Activated naive CD8-positive, alpha-beta T cell treated with anti-CD3 and anti-CD28 coated beads, Interleukin-2, amount 50 U/mL, for 24 hours (primary cell): Measurements from ENCODE around the gene RGR.

Source experiments
- ATAC-seq: fragments of 150-1000 bp; cut with Tn5 transposase; one replicate; pipeline ENCODE4 v1.10.0; 2021
- DNase-seq: peaks from one replicate; pipeline ENCODE4 v3.0.0; 2021
- H3K27ac Mint-ChIP-seq: one replicate; pipeline ENCODE4 v1.8.0; 2021; ENCODE audit warnings: mild to moderate bottlenecking, mixed read lengths
- H3K27me3 Mint-ChIP-seq: one replicate; pipeline ENCODE4 v1.8.0; 2021; ENCODE audit warnings: mixed read lengths
- H3K36me3 Mint-ChIP-seq: one replicate; pipeline ENCODE4 v1.8.0; 2021; ENCODE audit warnings: low read depth, mixed read lengths
- H3K4me1 Mint-ChIP-seq: one replicate; pipeline ENCODE4 v1.8.0; 2021; ENCODE audit warnings: mixed read lengths
- H3K4me3 Mint-ChIP-seq: one replicate; pipeline ENCODE4 v1.8.0; 2021; ENCODE audit warnings: mild to moderate bottlenecking, moderate library complexity, mixed read lengths
- H3K9me3 Mint-ChIP-seq: one replicate; pipeline ENCODE4 v1.8.0; 2021; ENCODE audit warnings: mixed read lengths

RGR gene, protein sequence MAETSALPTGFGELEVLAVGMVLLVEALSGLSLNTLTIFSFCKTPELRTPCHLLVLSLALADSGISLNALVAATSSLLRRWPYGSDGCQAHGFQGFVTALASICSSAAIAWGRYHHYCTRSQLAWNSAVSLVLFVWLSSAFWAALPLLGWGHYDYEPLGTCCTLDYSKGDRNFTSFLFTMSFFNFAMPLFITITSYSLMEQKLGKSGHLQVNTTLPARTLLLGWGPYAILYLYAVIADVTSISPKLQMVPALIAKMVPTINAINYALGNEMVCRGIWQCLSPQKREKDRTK

DNA sequence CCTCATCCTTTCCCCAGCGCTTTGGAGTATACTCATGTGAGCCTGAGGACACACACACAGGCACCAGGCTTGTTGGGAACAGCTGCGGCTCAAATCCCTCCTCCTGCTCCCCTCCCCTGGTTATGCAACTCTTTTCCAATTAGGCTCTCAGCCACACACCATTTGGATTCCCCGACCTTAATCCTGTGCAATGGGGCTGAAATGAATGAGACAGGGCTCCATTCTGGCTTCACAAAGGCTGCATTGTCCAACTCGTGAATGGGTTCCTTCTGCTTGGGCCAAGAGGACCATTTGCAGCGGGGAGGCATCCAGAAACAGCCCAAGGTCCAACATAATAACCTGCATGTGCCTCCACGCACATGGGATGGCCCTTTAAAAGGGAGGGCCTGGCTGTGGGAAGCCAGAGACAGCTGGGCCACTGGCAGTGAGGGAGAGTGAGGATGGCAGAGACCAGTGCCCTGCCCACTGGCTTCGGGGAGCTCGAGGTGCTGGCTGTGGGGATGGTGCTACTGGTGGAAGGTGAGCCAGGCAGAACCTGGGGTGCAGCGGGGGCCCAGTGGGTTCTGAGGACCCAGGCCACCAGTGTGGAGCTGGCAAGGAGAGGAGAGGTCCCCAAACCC is at the start of gene RGR:
Gene RGR, plus strand, starts transcription at position 403 of the 620 bp plus-strand sequence. Its CDS starts 38 bp downstream, at position 441.
- H3K4me1 Mint-ChIP-seq: no peaks in the 10 kb centered on the region
- peaks cover 3% of the 10 kb centered on the region for H3K27me3 Mint-ChIP-seq
- ATAC-seq (no peak), DNase-seq (no peak)
- no peaks in the 10 kb centered on the region for H3K36me3 Mint-ChIP-seq
- H3K4me3 Mint-ChIP-seq: no peak within 1 kb of the TSS
- no peaks in the 10 kb centered on the region for H3K9me3 Mint-ChIP-seq
- H3K27ac Mint-ChIP-seq: no peak within 1 kb of the TSS

DNA sequence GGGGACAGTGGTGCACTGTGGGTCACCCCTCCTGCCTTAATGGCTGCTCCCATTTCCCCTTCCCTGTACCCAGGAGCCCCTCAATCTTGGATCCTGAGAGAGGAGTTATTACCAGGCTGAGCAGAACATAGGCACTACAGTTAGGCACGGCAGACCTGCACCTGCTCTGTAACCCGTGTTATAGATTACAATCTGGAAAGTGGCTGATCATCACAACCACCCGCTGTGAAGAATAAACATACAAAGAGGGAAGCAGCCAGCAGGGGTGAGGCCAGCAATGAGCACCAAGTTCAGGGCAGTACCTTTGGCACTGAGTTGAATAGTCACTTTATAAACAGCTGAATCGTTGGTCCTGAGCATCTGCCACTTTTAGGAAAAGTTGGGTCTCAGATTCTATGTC is 48.8 kb upstream of the RGR start:
- H3K36me3 Mint-ChIP-seq: no peaks in the 10 kb centered on the region
- peaks cover 9% of the 10 kb centered on the region for H3K4me1 Mint-ChIP-seq
- H3K4me3 Mint-ChIP-seq: no peak overlapping the region
- no peak overlapping the region for H3K27ac Mint-ChIP-seq
- ATAC-seq (no peak), DNase-seq (no peak)
- H3K9me3 Mint-ChIP-seq: no peaks in the 10 kb centered on the region
- peaks cover 33% of the 10 kb centered on the region for H3K27me3 Mint-ChIP-seq

DNA sequence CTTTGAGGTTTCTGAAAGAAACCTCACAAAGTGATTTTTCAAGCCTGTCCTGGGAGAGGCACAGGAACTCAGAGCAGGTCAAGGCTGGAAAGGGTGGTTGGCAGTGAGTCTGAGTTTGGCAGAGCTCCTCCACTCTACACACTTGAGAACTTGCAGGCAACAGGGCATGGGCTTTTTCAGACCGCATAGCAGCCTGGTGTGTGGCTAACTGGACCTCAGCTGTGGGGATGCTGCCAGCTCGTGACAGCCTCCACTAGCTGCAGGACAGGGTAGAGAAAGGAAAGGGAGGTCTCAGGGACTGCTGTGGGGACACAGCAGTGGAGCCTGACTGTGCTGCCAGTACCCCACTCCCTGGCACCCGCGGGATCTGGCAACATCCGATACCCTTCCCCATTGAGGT is 47.9 kb upstream of the RGR start:
- Mint-ChIP-seq H3K9me3 (no peaks in the 10 kb centered on the region), H3K27me3 (peaks cover 33% of the 10 kb centered on the region), H3K27ac (no peak overlapping the region), H3K4me3 (no peak overlapping the region), H3K36me3 (no peaks in the 10 kb centered on the region), H3K4me1 (peaks cover 4% of the 10 kb centered on the region)
- no peak for DNase-seq
- no peak for ATAC-seq

DNA sequence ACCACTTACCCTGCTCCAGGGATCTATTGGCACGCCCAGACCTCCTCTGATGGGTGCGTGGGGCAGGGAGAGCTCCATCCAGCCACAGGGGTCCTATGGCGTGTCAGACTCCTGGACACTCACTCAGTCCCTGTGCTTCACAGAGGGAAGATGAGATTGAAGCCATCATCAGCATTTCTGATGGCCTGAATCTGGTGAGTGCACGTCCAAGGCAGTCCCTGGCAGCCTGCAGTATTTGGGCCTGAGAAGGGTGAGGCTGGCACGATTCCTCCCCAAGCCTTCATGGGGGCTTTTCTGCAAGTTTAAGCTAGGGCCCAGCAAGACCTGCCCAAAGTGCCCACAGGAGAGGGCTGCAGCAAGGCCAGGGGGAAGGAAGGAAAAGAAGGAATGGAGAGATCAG is 47.2 kb upstream of the RGR start:
- peaks cover 30% of the 10 kb centered on the region for H3K27me3 Mint-ChIP-seq
- no peak overlapping the region for H3K27ac Mint-ChIP-seq
- no peak for DNase-seq
- no peaks in the 10 kb centered on the region for H3K36me3 Mint-ChIP-seq
- H3K4me1 Mint-ChIP-seq: peaks cover 4% of the 10 kb centered on the region
- no peak overlapping the region for H3K4me3 Mint-ChIP-seq
- ATAC-seq: no peak
- H3K9me3 Mint-ChIP-seq: no peaks in the 10 kb centered on the region

DNA sequence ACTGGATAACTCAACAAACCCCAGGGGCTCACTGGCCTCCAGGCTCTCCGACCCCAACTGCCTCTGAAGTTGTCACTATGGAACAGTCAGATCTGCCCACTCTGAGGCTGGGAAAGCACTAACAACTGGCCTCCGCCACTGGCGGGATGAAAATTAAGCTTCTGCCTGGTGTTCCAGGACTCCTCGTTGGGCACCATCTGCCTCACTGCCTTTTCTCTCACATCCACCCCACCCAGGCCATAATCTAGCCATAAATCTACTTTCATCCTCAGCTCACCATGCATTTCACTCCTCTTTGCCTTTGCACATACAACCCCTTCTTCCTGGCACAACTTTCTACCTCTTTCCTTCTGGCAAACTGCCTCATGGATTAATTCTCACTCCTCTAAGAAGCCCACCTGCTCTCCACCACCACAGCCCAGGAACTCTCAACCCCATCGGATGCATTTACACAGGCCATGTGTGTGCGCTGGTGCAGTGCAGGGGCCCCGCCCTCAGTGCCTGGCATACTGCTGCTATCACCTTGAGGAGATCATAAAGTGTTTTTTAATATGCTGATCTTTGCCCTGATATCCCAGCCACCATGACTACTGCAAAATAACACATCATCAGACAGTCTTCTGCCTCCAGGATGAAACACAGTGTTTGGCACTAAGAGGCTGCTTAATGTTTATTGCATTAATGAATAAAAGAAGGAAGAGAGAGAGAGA is 46.5 kb upstream of the RGR start:
- Mint-ChIP-seq H3K27ac (no peak overlapping the region), H3K27me3 (peaks cover 29% of the 10 kb centered on the region), H3K4me3 (no peak overlapping the region), H3K4me1 (peaks cover 4% of the 10 kb centered on the region), H3K36me3 (no peaks in the 10 kb centered on the region), H3K9me3 (no peaks in the 10 kb centered on the region)
- ATAC-seq: no peak
- DNase-seq: no peak

DNA sequence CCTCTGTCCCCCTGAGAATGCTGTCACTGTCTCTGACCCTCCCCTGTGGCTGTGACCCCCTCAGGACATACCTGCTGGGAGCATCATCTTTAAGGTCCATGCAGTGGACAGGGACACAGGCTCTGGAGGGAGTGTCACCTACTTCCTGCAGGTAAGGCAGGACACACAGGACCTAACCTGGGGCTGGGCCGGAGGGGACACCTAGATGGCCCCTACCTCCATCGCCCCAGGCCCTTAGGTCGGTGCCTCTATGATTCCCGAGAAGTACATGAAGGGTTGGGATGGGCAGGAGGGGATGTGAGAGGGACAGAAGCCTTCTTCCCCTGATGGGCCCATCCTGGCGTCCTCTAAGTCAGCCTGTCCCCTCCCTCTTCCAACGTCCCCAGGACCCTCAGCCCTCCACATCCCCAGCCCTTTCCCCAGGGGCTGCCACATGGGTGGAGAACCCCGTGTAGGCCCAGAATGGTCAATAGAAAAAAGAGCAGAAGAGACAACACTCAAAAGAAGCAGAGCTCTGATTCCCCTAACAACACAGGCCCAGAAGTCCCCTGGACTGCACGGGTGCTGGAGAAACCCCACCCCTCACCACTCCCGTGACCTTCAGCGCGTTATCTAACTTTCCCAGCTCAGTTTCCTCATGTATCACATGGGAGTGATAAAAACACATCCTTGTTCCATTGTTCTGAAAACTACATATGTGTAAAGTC is 44.2 kb upstream of the RGR start:
- Mint-ChIP-seq H3K4me1 (no peaks in the 10 kb centered on the region), H3K36me3 (no peaks in the 10 kb centered on the region), H3K27ac (no peak overlapping the region), H3K4me3 (no peak overlapping the region), H3K27me3 (peaks cover 18% of the 10 kb centered on the region), H3K9me3 (no peaks in the 10 kb centered on the region)
- no peak for DNase-seq
- ATAC-seq: no peak

DNA sequence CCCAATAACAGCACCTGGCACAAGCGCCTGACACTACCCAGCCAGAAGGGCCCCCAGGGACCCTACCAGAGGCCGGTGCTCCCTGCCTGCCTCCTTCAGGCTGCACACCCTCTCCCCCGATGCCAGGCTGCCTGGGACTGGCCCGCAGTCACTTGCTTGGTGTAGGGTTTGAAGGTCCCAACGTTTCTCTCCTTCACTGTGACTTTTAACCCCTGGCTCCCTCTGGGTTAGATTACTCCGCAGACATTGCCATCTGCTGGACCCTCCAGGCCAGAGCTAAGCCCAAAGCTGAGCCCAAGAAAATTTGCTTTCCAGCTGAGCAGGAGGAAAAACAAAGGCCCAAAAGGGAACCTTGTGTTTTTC is 43.6 kb upstream of the RGR start:
- Mint-ChIP-seq H3K4me3 (no peak overlapping the region), H3K4me1 (no peaks in the 10 kb centered on the region), H3K27me3 (peaks cover 12% of the 10 kb centered on the region), H3K27ac (no peak overlapping the region), H3K9me3 (no peaks in the 10 kb centered on the region), H3K36me3 (no peaks in the 10 kb centered on the region)
- DNase-seq (no peak), ATAC-seq (no peak)

DNA sequence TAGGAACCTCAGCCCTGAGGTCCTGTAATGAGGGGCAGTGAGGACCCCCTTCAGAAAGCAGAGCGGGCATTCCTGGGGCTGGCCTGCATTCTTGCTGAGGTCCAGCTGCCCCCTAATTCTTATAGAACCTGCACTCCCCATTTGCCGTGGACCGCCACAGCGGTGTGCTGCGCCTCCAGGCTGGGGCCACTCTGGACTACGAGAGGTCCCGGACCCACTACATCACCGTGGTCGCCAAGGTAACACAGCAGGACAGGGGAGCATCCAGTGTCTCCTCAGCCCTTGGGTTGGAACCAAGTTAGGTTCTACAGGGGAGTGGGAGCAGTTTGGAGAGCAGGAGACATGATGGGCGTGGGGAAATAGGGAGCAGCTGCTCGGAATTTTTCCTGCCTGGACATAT is 43.2 kb upstream of the RGR start:
- no peaks in the 10 kb centered on the region for H3K4me1 Mint-ChIP-seq
- H3K27ac Mint-ChIP-seq: no peak overlapping the region
- H3K9me3 Mint-ChIP-seq: no peaks in the 10 kb centered on the region
- no peak overlapping the region for H3K4me3 Mint-ChIP-seq
- H3K36me3 Mint-ChIP-seq: no peaks in the 10 kb centered on the region
- no peak for DNase-seq
- peaks cover 8% of the 10 kb centered on the region for H3K27me3 Mint-ChIP-seq
- no peak for ATAC-seq

DNA sequence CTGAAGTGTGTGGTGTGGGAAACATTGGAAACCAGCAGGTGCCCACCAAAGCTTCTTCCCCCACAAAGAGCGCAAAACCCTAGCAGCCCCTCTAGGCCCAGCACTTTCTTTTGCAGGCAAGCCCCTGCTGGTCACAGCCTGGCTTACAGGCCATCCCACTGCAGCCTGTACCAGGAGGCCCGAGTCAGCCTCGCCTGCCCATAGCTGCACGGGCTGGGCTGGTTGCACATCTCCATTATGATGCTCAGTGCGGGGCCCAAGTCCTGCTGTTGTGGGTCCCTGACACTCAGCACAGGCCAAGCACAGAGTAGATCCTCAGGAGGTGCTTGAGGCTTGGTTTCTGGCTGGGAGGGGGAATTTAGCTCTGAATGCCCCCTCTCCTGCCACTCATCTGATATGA is 42.5 kb upstream of the RGR start:
- Mint-ChIP-seq H3K27me3 (peaks cover 11% of the 10 kb centered on the region), H3K9me3 (no peaks in the 10 kb centered on the region), H3K27ac (no peak overlapping the region), H3K36me3 (no peaks in the 10 kb centered on the region), H3K4me1 (no peaks in the 10 kb centered on the region), H3K4me3 (no peak overlapping the region)
- DNase-seq: no peak
- no peak for ATAC-seq

DNA sequence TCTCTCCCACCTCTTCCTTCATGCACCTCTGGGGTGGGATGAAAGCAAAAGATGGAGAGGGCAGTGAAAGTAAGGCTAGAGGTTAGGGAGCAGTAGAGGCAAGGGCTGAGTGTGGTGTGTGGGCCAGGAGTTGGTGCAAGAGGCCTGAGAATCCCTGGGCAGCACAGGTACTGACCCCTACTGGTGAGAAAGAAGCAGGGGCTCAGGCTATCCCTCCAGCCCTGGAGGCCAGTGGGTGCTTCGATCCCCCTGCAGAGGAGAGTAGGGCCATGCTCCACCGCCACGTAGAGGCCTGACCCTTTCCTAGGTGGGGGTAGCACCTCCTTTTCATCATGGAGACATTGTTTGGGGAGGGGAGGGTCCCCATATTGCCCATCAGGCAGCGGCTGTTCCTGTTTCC is 40.7 kb upstream of the RGR start:
- H3K36me3 Mint-ChIP-seq: no peaks in the 10 kb centered on the region
- peaks cover 5% of the 10 kb centered on the region for H3K27me3 Mint-ChIP-seq
- H3K4me1 Mint-ChIP-seq: no peaks in the 10 kb centered on the region
- H3K27ac Mint-ChIP-seq: no peak overlapping the region
- no peak for DNase-seq
- no peaks in the 10 kb centered on the region for H3K9me3 Mint-ChIP-seq
- peak; percentile 20 for ATAC-seq
- no peak overlapping the region for H3K4me3 Mint-ChIP-seq

DNA sequence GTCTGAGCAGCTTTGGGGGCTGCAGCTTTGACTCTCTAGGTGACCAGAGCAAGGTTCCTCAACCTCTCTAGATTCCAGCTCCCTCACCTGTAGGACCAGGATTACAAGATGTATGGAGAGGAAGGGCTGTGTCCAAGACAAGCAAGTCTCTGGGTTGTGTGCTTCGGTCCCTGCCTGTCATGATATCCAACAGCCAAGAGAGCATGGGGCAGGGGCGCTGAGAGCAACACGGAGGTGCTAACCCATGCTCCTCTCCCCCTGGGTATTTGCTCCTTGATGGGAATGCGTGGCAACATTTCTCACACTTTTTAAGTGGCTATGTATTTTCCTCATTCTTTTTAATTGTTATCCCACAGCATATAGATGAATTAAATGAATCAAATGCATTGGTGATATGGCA is 40.2 kb upstream of the RGR start:
- no peaks in the 10 kb centered on the region for H3K36me3 Mint-ChIP-seq
- ATAC-seq (no peak), DNase-seq (no peak)
- H3K27ac Mint-ChIP-seq: no peak overlapping the region
- no peaks in the 10 kb centered on the region for H3K9me3 Mint-ChIP-seq
- H3K27me3 Mint-ChIP-seq: peaks cover 5% of the 10 kb centered on the region
- H3K4me3 Mint-ChIP-seq: no peak overlapping the region
- no peaks in the 10 kb centered on the region for H3K4me1 Mint-ChIP-seq

DNA sequence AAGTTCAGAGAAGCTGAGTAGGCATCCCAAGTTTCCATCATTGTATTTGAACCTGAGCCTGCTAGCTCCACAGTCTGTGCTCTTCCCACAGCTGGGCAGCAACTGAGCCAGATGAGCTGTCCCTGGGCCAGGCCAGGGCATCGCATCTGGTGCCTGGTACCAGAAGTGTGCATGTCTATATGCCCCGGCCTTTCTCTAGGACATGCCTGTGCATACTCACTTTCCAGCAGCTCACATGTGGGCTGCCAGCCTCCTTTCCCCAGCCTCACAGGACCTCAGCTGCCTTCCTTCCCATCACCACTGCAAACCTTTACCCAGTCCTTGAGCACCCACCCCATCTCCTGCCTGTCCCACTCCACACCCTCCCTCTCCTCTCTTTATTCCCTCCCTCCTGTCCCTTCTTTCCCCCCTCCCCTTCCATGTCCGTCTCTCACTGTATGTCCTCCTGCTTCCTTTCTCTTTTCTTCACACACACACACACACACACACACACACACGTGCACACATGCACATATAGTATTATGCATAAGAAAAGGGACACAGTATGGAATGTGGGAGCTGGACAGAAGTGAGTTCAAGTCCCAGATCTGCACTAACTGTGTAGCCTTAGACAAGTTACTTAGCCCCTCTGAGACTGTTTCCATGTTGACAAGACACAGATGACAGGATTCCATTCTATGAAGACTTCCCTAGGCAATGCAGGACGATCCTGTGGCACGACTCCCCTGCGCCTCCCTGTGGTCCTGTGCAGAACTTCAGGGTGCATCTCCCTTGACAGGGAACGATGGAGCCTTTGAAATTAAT is 39.6 kb upstream of the RGR start:
- DNase-seq: peak; percentile 77
- H3K27ac Mint-ChIP-seq: no peak overlapping the region
- ATAC-seq: peak; percentile 79
- H3K27me3 Mint-ChIP-seq: peaks cover 5% of the 10 kb centered on the region
- no peak overlapping the region for H3K4me3 Mint-ChIP-seq
- no peaks in the 10 kb centered on the region for H3K36me3 Mint-ChIP-seq
- H3K4me1 Mint-ChIP-seq: no peaks in the 10 kb centered on the region
- no peaks in the 10 kb centered on the region for H3K9me3 Mint-ChIP-seq

DNA sequence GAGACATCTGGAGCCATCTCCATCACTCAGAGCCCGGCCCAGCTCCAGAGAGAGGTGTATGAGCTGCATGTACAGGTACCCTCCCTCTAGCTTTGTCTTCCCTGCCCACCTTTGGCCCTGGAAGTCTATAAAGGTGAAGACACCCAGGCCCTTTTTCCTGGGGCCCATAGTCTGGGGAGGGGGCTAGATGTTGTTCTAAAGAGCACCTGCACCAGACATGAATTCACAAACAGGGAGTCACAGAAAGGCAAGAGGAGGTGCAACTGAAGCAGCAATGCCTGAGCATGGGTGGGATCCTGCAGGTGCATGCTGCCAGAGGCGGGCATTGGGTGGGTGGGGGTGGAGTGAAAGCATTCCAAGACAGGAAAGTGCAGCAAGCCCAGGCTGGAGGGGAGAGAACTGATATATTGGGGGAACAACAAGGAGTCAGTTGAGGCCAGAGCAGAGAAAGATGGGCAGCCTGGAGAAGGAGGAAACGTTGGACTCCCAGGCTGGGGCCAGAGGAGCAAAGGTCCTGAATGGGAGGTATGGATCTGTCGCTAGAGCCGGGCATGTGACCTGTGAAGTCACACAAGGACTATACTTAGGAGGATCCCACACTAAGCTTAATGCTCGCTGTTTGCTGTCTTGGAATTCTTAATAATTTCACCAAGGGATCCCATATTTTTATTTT is 38.9 kb upstream of the RGR start:
- no peak overlapping the region for H3K27ac Mint-ChIP-seq

DNA sequence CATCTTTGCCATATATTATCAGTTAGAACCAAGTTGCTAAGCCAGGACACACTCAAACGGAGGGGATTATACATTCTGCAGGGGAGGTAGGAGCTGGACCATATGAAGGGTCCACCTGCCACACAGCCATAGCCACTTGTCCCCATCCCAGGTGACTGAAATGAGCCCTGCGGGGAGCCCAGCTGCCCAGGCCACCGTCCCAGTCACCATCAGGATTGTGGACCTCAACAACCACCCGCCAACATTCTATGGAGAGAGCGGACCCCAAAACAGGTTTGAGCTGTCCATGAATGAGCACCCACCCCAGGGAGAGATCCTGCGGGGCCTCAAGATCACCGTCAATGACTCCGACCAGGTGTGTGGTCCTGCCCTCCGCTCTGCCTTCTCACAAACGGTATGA is 36.8 kb upstream of the RGR start:
- H3K27ac Mint-ChIP-seq: no peak overlapping the region
- H3K27me3 Mint-ChIP-seq: peaks cover 5% of the 10 kb centered on the region
- H3K4me1 Mint-ChIP-seq: no peaks in the 10 kb centered on the region
- no peaks in the 10 kb centered on the region for H3K9me3 Mint-ChIP-seq
- DNase-seq (no peak), ATAC-seq (no peak)
- no peaks in the 10 kb centered on the region for H3K36me3 Mint-ChIP-seq
- H3K4me3 Mint-ChIP-seq: no peak overlapping the region

More for the DNA sequence above, 38.9 kb upstream of the RGR start:
- DNase-seq (no peak), ATAC-seq (no peak)
- Mint-ChIP-seq H3K36me3 (no peaks in the 10 kb centered on the region), H3K4me1 (no peaks in the 10 kb centered on the region), H3K27me3 (peaks cover 5% of the 10 kb centered on the region), H3K9me3 (no peaks in the 10 kb centered on the region), H3K4me3 (no peak overlapping the region)
